Dedifferentiated amniotic fluid mesenchymal stem cell (primary cell): ENCODE measurements around the gene TMEM33.

Experiments used
- DNase-seq: peaks from one replicate; pipeline ENCODE4 v3.0.0-alpha.2; 2016; ENCODE audit errors: extremely low spot score

Gene TMEM33

DNA sequence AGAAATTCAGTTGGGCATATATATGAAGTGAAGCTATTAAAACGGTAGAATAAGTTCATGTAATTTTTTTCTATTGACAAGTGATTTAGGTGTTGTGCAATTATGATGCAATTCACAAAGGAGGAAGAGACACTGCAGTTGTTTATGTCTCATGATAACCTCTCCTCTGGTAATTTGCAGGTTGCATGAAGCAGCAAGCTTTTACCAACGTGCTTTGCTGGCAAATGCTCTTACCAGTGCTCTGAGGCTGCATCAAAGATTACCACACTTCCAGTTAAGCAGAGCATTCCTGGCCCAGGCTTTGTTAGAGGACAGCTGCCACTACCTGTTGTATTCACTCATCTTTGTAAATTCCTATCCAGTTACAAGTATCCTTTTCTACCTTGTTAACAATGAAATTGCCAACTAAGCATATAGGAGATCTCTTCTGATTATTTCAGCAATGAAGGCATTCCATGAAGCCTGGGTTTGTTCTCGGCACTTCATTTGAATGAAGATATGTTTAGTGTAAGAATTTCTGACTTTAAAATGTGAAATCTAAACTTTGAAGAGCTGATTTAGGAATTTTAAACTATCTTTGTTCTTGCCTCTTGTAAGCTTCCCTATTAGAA lies 3.9 kb downstream of the TMEM33 start:
- no peak for DNase-seq

DNA sequence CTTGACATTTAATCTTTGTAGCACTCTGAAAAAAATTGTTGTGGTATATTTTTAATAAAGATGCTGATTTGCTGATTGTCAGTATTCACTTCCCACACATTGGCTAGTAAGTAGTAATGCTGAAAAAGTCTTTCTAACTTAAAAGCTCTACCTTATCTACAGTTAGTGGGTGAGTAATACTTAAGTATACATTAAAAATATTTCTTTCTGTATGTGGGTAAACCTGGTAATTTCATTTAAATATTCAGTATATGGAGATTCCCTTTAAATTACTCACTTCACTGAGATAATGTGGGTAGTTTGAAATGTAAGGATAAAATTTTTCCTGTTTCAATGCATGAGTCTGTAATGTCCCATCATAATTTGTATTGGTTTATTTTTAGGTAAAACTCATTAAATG lies 5.6 kb downstream of the TMEM33 start:
- no peak for DNase-seq

- DNase-seq = no peak
Measured at GRCh38 chr4:41943506-41943905, 8.3 kb downstream of the TMEM33 start.

DNA sequence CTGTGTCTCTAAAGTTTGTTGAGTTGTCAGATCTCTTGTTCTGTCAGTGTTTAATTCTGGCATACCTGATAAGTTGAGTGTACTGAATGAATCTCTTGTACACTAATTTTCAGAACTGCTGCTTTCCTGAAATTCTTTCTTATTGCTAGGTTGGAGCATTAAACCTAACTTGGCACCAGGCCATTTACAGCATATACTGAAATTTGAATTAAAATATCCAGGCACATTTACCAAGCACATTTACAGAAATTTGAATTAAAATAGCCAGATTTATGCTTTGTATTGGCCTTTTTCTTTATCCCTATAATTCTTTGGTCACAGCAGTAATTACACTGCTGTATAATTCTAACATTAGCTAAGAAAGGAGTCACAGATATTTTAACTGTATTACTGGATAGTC lies 8.9 kb downstream of the TMEM33 start:
- DNase-seq = no peak

DNA sequence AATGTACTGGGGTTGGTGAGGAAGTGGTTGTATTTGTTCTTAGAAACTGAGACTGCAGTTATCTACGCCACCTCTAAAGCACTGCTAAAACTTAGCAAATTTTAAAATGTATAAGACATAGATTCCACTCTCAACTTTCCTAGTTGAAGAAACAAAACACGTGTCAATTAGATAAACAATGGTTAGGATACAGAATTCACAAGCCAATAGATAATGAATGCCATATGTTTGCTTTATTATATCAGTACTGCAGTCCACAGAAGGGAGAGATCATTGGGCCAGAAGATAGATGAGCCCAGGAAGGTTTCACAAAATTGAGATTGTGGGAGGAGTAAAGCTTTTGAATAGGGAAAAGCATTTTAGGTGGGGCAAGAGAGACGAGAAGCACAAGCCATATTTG lies 14.3 kb downstream of the TMEM33 start:
- no peak for DNase-seq

- no peak for DNase-seq
Measured at GRCh38 chr4:41957634-41958033, 22.4 kb downstream of the TMEM33 start.

- no peak for DNase-seq
Measured at GRCh38 chr4:41963105-41963504, 27.9 kb downstream of the TMEM33 start.

- DNase-seq = no peak
Measured at GRCh38 chr4:41964401-41964800, 29.2 kb downstream of the TMEM33 start.

GRCh38 chr4:41967392-41967791 lies 32.2 kb downstream of the TMEM33 start:
- no peak for DNase-seq

DNA sequence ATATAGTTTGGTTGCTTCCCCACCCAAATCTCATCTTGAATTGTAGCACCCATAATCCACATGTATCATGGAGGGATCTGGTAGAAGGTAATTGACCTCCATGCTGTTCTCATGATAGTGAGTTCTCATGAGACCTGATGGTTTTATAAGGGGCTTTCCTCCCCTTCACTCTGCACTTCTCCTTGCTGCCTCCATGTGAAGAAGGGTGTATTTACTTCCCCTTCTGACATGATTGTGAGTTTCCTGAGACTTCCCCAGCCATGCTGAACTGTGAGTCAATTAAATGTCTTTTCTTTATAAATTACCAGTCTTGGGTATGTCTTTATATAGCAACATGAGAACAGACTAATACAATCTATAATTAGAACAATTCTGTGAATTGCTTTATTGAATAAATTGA lies 34.4 kb downstream of the TMEM33 start:
- no peak for DNase-seq

GRCh38 chr4:41975341-41975740 lies 40.1 kb downstream of the TMEM33 start:
- no peak for DNase-seq

DNA sequence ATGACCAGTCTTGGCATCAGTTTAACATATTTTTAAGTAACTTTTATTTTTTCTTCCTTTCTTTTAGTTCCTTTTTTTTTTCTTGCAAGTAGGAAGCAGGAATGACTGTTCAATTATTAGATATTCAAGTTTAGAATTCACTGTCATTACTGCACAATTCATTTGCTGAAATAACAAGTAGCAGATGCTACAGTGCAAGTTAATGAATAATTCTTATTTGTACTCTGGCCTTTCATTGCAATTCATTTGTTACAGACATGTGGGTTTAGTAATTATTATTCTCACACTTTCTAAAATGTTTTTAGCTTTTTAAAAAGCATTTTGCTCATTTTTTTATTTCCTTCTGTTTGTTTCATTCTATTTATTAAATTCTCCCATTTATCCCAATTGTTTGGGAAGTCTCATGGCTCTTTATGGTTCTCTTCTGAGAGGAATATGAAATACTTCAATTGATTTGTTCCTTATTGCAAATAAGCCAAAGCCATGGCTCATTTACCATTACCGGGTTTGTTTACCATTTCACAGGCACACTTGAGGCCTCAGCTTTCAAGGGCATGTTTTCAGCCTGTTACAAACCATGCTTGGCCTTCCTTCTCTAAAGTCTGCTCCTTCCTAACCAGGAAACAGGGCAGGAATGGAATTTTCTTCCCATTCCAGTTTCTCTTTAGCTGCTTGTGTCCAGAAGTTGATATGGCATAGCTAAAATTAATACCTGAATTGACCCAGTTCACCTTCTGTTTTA lies 41.7 kb downstream of the TMEM33 start:
- DNase-seq = no peak

DNA sequence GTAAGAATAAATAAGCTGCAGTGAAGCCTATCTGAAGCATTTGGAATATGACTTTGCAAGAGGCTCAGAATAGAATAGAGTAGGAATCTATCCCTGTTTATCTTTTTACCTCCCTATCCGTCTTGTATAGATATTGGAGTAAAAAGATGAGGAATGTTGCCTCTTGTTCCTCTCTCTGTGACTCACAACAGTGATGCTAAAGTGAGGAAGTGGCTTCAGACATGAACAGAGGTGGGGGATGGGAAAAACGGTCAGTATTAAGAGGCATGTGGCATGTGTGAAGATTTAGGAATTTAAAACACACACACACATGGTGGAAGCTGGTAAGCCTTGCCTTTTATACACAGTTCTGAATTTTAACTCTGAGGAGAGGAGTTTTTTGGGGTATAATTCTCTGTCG lies 42.5 kb downstream of the TMEM33 start:
- no peak for DNase-seq

GRCh38 chr4:41981456-41981855 lies 46.2 kb downstream of the TMEM33 start, which contains the start of gene DCAF4L1:
DCAF4L1 (plus strand) TSS chr4:41981756; CDS start chr4:41981793, 37 bp downstream.
- no peak for DNase-seq

DNA sequence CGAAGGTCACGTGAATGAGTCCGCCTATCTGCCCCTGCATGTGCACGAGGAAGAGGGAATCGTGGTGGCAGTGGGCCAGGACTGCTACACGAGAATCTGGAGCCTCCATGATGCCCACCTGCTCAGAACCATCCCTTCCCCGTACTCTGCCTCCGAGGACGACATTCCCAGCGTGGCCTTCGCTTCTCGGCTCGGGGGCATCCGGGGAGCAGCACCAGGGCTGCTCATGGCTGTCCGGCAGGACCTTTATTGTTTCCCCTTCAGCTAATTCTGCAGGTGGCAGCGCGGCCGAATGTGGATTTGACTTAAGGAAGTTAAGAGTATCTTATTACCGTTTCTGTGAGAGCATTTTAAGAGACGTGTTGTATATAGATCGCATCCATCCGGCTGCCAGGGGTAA lies 47.5 kb downstream of the TMEM33 start:
- DNase-seq = no peak

DNA sequence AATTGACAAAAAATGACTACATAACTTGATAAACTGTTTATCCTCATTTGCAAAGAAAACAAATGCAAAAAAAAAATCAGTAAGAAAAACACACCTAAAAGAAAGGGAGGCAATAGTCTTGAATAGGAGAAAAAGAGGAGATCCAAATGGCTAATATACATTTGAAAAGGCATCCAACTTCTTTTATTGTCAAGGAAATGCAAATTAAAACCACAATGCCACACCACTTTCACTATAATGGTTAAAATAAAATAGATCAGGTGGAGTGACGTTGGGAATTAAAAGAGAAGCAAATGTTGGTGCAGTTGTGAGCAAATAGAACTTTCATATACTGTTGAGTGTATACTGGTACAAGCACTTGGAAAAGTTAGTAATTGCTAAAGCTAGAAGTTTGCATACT lies 49.9 kb downstream of the TMEM33 start:
- DNase-seq = no peak

DNA sequence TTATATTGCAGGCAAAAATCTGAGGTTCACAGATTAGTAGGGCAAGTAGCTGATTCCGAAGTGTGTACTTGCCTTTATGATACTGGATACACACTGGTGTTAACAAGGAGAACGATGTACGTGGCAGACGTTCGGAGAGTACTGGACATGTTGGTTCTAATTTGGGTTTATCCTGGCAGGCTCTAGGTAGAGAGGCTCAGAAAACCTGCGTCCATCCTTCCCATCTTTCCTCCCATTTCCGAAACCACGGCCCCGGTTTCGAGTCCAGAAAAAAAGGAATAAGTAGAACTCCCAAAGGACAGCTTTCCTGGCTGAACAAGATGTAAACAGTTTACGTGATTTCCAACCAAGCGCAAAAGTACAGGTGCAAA lies 54.8 kb downstream of the TMEM33 start:
- DNase-seq = no peak

DNA sequence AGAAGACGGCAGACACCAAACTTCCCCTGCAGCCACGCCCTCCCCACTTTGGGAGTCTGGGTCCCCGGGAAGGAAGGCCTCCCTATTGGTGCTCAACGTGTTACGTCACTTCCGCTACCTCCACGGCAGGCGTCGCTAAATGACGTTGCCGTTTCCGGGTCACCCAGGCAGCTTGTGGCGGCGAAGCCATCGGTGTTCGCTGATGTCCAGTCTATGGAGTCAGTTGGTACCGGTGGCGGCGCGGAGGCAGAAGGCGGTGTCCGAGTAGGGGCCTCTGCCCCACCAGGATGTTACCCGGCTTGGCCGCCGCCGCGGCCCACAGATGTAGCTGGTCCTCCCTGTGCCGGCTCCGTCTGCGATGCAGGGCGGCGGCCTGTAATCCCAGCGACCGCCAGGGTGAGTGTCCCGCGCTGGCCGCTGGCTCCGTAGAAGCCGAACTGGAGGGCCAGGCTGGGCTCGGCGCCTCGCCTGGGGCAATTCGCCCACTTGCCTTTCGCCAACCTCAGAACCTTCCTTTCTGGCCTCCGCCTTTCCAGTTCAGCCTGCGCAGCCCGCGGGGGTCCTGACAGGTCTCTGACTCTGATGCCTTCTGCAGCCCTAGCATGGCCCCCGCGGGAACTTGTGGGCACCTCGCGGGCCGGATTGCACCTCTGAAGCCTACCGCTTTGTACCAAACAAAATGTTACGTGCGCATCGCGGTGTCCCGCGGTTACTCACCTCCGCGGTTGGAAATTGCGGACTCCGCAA lies 55.3 kb downstream of the TMEM33 start, which contains the start of gene SLC30A9:
TSS of gene SLC30A9 (plus strand) at position 166 of the 747 bp plus-strand sequence. CDS start at position 288, 122 bp downstream.
- peak; percentile 97 for DNase-seq

GRCh38 chr4:41991916-41992767 lies 56.9 kb downstream of the TMEM33 start:
- DNase-seq = no peak

- DNase-seq = no peak
Measured at GRCh38 chr4:41992967-41993857, 58.0 kb downstream of the TMEM33 start.

DNA sequence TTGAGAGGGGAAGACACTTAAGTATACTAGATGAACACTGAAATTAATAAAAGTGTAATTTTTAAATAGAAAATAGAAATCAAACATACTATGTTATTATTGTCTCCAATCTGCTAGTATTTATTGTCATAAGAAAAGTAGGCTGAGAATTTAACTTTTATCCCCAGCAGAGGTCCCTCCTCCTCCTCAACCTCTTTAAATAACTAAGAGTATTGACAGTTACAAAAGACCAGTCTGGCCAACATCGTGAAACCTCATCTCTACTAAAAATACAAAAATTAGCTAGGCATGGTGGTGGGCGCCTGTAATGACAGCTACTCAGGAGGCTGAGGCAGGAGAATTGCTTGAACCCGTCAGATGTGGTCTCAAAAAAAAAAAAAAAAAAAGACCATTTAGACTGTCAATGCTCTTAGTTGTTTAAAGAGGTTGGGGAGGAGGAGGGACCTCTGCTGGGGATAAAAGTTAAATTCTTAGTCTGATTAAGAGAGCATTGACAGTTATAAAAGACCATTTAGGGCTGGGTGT lies 59.3 kb downstream of the TMEM33 start:
- DNase-seq = no peak
